Left lobe of liver (tissue), 2 donors: ENCODE measurements around the gene NUPR1. TPM values are rescaled to one million over a fixed set of nuclear protein-coding genes. Genes with fewer than 3 reads are reported as not detected.
"Not testable (repeated sequence)": the region's sequence is repeated elsewhere in the genome, so short reads cannot be mapped to it uniquely, and the experiment has no call there.

ENCODE experiments used
- ATAC-seq: fragments of 200-7000 bp; cut with Tn5 transposase; one replicate; pipeline ENCODE4 v1.9.1; 2020; ENCODE audit warnings: mild to moderate bottlenecking, moderate library complexity
- DNase-seq: peaks from one replicate; pipeline ENCODE4 v3.0.0-alpha.2; 2020; ENCODE audit warnings: low spot score
- total RNA-seq: library from RNA; stranded (reverse); gene quantifications from one replicate; pipeline ENCODE4 v1.2.1, GENCODE V29; 2021
- donor health status: DM: no; HTN: no; CAD: no; lungs with moderate emphysema.
- donor health status: DM: no; HTN: yes; CAD: no.

The NUPR1 gene
- total RNA-seq, 1 donor from 2014 or later: 92.6 TPM

- no peak for ATAC-seq
- no peak for DNase-seq
Measured at GRCh38 chr16:28555561-28555960, 16.8 kb upstream of the NUPR1 start.

- DNase-seq (no peak), ATAC-seq (no peak)
Measured at GRCh38 chr16:28554634-28555423, 16.1 kb upstream of the NUPR1 start.

DNA sequence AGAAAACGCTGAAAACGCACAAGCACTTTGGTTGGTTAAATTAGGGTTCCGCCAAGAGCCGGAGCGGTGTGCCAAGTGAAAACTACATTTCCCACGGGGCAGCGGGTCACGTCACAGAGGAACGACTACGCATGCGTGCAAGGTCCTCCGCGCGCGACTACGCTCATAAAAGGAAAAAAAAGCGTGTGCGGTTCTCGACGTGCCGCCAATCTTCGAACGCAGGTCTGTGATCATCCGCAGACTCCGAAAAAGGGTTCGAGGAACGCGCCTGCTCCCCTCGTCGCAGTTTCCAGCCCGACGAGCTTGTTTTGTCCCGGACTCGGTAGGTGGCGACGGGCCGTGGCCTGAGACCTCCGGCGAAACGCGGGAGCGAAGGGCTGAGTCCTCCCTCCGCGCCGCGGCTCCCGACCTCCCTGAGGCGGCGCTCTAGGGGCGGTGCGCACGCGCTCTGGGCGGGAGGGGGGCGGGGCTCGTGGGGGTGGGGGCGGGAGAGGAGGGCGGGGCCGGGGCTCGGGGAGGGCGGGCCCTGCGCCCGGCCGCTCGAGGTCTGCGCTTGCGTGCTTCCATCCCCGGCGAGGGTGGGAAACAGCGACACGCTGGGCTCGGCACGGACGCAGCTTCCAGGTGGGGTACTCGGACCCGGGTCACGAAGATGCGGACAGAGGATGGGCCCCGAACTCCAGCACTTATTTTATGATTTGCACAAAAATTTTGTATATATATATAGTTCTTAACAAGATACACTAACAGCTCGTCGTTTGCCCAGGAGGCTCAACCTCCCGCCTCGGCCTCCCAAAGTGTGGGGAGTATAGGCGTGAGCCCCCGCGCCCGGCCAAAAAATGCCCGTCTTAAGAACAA lies 15.2 kb upstream of the NUPR1 start, which contains the start of gene SGF29:
TSS of gene SGF29 (plus strand) at position 145 of the 858 bp plus-strand sequence. CDS start 27,150 bp downstream, outside the sequence.
- peak; percentile 94 for ATAC-seq
- DNase-seq: peak; percentile 93

DNA sequence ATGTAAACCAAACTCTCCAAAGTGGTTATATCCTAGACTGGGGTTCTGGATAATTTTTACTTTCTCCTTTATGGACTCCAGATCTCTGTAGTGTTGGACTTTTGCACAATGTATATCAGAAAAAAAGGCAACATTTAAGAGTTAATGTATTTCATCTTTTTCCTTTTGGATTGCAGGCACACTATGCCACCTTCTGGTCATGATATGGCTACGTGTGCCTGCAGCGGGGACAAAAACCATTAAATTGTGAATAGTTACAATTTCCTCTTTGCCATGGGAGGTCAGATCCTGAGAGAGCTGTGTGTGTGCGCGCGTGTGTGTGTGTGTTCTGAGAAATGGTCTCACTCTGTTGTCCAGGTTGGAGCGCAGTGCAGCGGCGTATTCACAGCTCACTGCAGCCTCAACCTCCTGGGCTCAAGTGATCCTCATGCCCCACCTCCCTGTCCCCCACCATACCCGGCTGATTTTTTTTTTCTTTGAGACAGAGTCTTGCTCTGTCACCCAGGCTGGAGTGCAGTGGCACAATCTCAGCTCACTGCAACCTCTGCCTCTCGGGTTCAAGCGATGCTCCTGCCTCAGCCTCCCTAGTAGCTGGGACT lies 10.6 kb upstream of the NUPR1 start:
- ATAC-seq (peak; percentile 56), DNase-seq (no peak)

- DNase-seq (no peak), ATAC-seq (no peak)
Measured at GRCh38 chr16:28548306-28548802, 9.6 kb upstream of the NUPR1 start.

DNA sequence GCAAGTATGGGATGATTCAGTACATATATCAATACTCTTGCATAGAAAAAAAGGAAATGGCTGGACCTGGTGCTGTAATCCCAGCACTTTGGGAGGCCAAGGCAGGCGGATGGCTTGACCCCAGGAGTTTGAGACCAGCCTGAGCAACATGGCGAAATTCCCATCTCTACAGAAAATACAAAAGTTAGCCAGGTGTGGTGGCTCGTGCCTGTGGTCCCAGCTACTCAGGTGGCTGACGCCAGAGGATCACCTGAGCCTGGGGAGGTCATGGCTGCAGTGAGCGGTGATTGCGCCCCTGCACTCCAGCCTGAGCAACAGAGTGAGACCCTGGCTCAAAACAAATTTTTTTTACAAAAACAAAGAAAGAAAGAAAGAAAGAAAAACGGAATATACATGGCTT lies 7.9 kb upstream of the NUPR1 start:
- no peak for ATAC-seq
- DNase-seq: no peak

- not testable (repeated sequence) for DNase-seq, ATAC-seq
Measured at GRCh38 chr16:28545964-28546363, 7.2 kb upstream of the NUPR1 start.

- ATAC-seq (no peak), DNase-seq (no peak)
Measured at GRCh38 chr16:28544998-28545397, 6.2 kb upstream of the NUPR1 start.

DNA sequence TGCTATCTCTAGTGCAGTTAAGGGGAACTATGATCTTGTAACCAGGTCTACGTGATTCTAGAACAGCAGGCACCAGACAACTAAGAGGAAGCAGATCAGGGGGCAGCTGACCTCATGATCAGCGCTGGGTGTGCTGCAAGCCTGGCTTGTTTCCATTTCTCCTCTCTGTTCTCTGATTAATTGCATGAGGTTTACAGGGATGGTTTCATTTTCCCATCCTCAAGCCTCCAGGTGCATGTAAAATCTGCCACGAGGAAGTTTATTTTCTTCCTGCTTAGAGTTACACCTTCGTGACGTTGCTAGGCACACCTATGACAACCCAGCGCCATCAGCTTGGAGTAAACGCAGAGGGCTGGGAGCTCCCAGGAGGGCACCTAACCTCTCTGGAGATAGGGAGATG lies 4.3 kb upstream of the NUPR1 start:
- DNase-seq (no peak), ATAC-seq (peak; percentile 12)

GRCh38 chr16:28542646-28543045 lies 3.9 kb upstream of the NUPR1 start:
- DNase-seq: no peak
- peak; percentile 7 for ATAC-seq

DNA sequence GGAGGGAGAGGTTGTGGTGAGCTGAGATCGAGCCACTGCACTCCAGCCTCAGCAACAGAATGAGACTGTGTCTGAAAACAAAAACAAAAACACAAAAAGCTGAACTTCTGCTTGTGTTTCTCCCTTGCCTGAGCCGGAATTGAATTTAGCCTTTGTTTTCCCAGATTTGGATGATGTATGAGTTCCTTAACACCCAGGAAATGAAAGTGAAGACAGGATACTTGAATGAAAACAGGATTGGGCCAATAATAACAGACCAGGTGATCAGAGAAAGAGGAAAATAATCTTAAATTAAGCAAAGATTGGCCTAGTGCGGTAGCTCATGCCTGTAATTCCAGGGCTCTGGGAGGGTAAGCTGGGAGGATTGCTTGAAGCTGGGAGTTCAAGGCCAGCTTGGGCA lies 1.6 kb upstream of the NUPR1 start:
- no peak for ATAC-seq
- DNase-seq: no peak

DNA sequence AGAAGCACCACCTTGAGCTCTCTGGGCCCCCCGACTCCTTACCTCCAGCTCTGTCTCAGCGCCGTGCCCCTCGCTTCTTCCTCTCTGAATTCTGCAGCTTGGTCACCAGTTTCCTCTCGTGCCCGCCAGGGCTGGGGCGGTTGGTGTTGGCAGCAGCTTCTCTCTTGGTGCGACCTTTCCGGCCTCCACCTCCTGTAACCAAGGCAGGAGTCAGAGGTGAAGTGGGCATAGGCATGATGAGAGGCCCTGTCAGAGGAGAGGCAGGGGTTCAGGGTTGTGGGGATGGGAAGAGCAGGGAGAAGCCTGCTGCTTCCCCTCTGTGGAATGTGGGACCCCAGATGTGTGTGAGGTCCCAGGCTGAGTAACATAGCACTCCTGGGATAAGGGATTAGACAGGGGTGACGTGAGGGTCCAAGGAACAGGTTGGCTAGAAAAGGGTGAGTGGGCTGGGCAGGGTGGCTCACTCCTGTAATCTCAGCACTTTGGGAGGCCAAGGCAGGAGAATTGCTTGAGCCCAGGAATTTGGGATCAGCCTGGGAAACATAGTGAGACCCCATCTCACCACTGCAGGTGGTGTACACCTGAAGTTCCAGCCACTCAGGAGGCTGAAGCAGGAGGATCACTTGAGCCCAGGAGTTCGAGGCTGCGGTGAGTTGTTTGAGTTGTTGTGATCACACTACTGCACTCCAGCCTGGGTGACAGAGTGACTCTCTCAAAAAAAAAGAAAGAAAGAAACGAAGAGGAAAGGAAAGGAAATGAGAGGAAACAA lies 626 bp downstream of the NUPR1 start:
- peak; percentile 10 for ATAC-seq
- peak; percentile 59 for DNase-seq

DNA sequence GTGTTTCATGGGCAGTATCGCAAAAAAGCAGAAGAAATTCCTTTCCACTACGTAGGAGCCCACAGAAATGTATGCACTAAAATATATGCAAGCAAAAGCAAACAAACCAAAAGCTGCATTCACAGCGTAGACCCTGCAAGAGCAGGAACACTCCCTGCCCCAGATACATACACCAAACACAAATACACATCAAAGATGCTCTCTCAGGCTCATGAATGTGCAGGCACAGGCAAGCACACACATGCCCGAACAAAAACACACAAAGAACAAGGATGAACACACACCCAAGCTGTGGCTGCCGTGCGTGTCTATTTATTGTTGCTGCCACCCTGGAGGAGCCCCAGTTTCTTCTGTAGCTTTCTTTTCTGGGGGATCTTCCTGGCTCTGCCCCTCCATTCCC lies 1.7 kb downstream of the NUPR1 start:
- DNase-seq (no peak), ATAC-seq (no peak)

DNA sequence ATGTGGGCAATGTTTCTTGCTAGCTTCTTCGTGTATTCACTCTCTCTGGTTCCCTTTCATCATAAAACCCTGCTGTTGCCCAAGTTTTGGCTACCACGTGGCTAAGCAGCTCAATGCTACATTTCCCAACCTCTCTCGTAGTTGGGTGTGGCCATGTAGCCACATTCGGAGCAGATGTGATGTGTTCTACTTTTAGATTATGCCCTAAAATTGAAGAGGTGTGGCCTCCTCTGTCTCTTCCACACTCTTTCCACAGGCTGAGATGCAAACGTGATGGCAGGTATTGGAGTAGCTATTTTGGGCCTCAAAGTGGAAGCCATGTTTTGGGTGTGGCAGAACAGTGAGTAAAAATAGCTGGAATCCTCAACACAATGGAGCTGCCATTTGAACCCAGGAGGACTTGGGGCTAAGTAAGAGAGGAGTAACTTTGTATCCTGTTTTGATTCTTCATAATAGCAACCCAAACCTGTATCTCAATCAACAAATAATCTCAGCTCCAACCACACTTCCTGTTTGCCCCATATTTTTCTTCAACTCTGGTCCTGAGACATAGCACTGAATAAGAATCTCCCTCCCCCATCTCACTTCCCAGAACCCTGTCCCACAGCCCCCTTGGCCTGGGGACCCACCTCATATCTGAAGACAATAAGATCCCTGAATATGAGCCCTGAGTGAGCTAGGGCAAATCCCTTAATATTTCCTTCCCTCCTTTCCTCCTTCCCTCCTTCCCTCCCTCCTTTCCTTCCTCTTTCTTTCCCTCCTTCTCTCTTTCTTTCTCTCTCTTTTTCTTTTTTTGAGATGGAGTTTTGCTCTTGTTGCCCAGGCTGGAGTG lies 4.0 kb downstream of the NUPR1 start:
- DNase-seq (peak; percentile 88), ATAC-seq (peak; percentile 30)

GRCh38 chr16:28532940-28533647 lies 5.7 kb downstream of the NUPR1 start:
- peak; percentile 54 for ATAC-seq
- DNase-seq: peak; percentile 63

DNA sequence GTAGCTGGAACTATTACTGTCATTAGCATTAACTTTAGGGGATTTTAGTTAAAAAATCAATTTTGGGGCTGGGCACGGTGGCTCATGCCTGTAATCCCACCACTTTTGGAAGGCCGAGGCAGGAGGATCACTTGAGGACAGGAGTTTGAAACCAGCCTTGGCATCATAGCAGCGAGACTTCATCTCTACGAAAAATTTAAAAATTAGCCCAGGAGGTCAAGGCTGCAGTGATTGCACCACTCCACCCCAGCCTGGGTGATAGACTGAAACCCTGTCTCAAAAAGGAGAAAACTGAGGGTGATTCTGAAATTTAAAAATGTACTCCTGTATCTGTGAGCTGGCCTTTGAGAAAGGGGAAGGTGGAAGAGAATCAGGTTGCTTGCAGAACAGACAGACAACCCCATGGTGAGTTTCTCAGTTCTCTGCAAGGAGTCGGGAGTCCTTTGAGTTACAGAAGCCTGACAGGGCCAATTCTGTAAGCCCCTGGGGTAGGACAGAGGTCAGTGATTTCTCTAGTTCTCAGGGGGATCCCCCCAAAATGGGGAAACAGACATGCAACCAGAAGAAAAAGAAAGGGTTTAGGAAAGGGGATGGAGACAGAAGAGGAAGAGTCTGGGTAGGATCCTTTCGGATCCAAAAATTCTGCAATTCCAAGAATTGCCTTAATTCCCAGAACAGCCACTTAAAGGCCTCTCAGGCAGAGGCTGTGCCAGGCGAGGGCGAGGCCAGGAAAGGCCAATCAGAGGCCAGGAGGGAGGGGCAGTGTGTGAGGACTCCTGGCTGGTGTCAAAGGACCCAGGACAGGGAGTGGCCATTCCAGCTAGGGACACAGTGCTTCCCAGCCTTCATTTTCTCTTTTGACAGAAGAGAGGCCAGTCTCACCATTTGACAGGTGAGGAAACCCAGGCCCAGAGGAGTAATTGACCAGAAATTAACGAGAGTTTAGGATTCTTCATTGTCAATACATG lies 6.7 kb downstream of the NUPR1 start:
- DNase-seq (peak; percentile 95), ATAC-seq (peak; percentile 83)

- ATAC-seq (no peak), DNase-seq (no peak)
Measured at GRCh38 chr16:28529124-28529523, 9.7 kb downstream of the NUPR1 start.

GRCh38 chr16:28528463-28528867 lies 10.3 kb downstream of the NUPR1 start:
- peak; percentile 81 for DNase-seq
- ATAC-seq: peak; percentile 38
